ENCODE data around the gene TBX15. TPM values are rescaled to one million over a fixed set of nuclear protein-coding genes. Genes with fewer than 3 reads are reported as not detected.

The TBX15 gene
- total RNA-seq, 1 donor from 2014 or later, result 2.9 TPM

GRCh38 chr1:118861216-118861615 lies 126.9 kb downstream of the TBX15 start:
- H3K9me3 ChIP-seq (ENCODE audit: low read depth), result no peaks in the 10 kb centered on the region
- TF ChIP-seq EZH2phosphoT487 (IDR thresholded peaks at IDR 0.05) (no peak), CTCF (IDR thresholded peaks at IDR 0.05) (no peak), EZH2 (IDR thresholded peaks at IDR 0.05) (no peak)
- no peaks in the 10 kb centered on the region for H3K4me1 ChIP-seq
- no peaks in the 10 kb centered on the region for H3K4me1 Mint-ChIP-seq
- no peaks in the 10 kb centered on the region for H4K20me1 ChIP-seq (ENCODE audit: low read depth)
- no peaks in the 10 kb centered on the region for H3K36me3 Mint-ChIP-seq
- no peak overlapping the region for H3K27ac Mint-ChIP-seq
- H3K79me2 ChIP-seq (ENCODE audit: low read depth), result no peaks in the 10 kb centered on the region
- H3K9me3 Mint-ChIP-seq, result no peaks in the 10 kb centered on the region
- H3K4me2 ChIP-seq, result no peak overlapping the region
- no peaks in the 10 kb centered on the region for H3K27me3 Mint-ChIP-seq (ENCODE audit: insufficient read depth, low read depth)
- H3K4me3 Mint-ChIP-seq, result no peak overlapping the region
- H3K27me3 ChIP-seq, result no peaks in the 10 kb centered on the region
- H2AFZ ChIP-seq (replicated peaks), result no peak overlapping the region
- H3K4me3 ChIP-seq, result no peak overlapping the region
- H3K36me3 ChIP-seq, result no peaks in the 10 kb centered on the region
- no peak overlapping the region for H3K27ac ChIP-seq
- no peak for DNase-seq (ENCODE audit: low spot score)
- H3K9ac ChIP-seq, result no peak overlapping the region
- no peaks in the 10 kb centered on the region for H3F3A ChIP-seq (ENCODE audit: low read depth)

- Mint-ChIP-seq H3K36me3 (no peaks in the 10 kb centered on the region), H3K27me3 (ENCODE audit: insufficient read depth, low read depth) (no peaks in the 10 kb centered on the region), H3K27ac (no peak overlapping the region), H3K4me1 (no peaks in the 10 kb centered on the region), H3K9me3 (no peaks in the 10 kb centered on the region), H3K4me3 (no peak overlapping the region)
- Histone ChIP-seq H3K27me3 (no peaks in the 10 kb centered on the region), H3K4me1 (no peaks in the 10 kb centered on the region), H3F3A (ENCODE audit: low read depth) (no peaks in the 10 kb centered on the region), H3K9me3 (ENCODE audit: low read depth) (no peaks in the 10 kb centered on the region), H4K20me1 (ENCODE audit: low read depth) (no peaks in the 10 kb centered on the region), H3K79me2 (ENCODE audit: low read depth) (no peaks in the 10 kb centered on the region), H2AFZ (replicated peaks) (no peak overlapping the region), H3K27ac (no peak overlapping the region), H3K9ac (no peak overlapping the region), H3K4me2 (no peak overlapping the region), H3K4me3 (no peak overlapping the region), H3K36me3 (no peaks in the 10 kb centered on the region)
- DNase-seq (ENCODE audit: low spot score), result no peak
- no peak for TF ChIP-seq CTCF (IDR thresholded peaks at IDR 0.05)
- no peak for TF ChIP-seq EZH2phosphoT487 (IDR thresholded peaks at IDR 0.05)
- TF ChIP-seq EZH2 (IDR thresholded peaks at IDR 0.05), result no peak
Measured at GRCh38 chr1:118859999-118860398, 128.1 kb downstream of the TBX15 start.

- H4K20me1 ChIP-seq (ENCODE audit: low read depth), result no peaks in the 10 kb centered on the region
- no peak overlapping the region for H3K4me3 Mint-ChIP-seq
Measured at GRCh38 chr1:118846443-118846842, 141.7 kb downstream of the TBX15 start.

More at GRCh38 chr1:118846443-118846842, 141.7 kb downstream of the TBX15 start:
- Histone ChIP-seq H3K27ac (no peak overlapping the region), H3K4me3 (no peak overlapping the region), H2AFZ (replicated peaks) (no peak overlapping the region), H3K79me2 (ENCODE audit: low read depth) (no peaks in the 10 kb centered on the region), H3K27me3 (no peaks in the 10 kb centered on the region), H3K36me3 (no peaks in the 10 kb centered on the region), H3K4me1 (no peaks in the 10 kb centered on the region), H3F3A (ENCODE audit: low read depth) (no peaks in the 10 kb centered on the region), H3K9ac (no peak overlapping the region), H3K9me3 (ENCODE audit: low read depth) (no peaks in the 10 kb centered on the region), H3K4me2 (no peak overlapping the region)
- Mint-ChIP-seq H3K27ac (no peak overlapping the region), H3K27me3 (ENCODE audit: insufficient read depth, low read depth) (peaks cover 10% of the 10 kb centered on the region), H3K9me3 (peaks cover 5% of the 10 kb centered on the region), H3K4me1 (peaks cover 10% of the 10 kb centered on the region), H3K36me3 (no peaks in the 10 kb centered on the region)
- TF ChIP-seq EZH2phosphoT487 (IDR thresholded peaks at IDR 0.05) (no peak), EZH2 (IDR thresholded peaks at IDR 0.05) (no peak), CTCF (IDR thresholded peaks at IDR 0.05) (no peak)
- DNase-seq (ENCODE audit: low spot score), result no peak
